ENCODE results near the gene C1QL3.

GRCh38 chr10:16519250-16519907 is 2.3 kb downstream of the C1QL3 start:
- no peak for TF ChIP-seq CTCF (IDR thresholded peaks at IDR 0.05; ENCODE audit: poor library complexity, severe bottlenecking)
- no peak for TF ChIP-seq EP300 (conservative IDR thresholded peaks at IDR 0.05; ENCODE audit: poor library complexity, severe bottlenecking)
- no peak for TF ChIP-seq EZH2 (IDR thresholded peaks at IDR 0.05; ENCODE audit: borderline replicate concordance, insufficient read depth, low read length, poor library complexity, severe bottlenecking)
- TF ChIP-seq TAF1 (IDR thresholded peaks at IDR 0.05; ENCODE audit: low read depth) = no peak
- TF ChIP-seq, protein P1, sequence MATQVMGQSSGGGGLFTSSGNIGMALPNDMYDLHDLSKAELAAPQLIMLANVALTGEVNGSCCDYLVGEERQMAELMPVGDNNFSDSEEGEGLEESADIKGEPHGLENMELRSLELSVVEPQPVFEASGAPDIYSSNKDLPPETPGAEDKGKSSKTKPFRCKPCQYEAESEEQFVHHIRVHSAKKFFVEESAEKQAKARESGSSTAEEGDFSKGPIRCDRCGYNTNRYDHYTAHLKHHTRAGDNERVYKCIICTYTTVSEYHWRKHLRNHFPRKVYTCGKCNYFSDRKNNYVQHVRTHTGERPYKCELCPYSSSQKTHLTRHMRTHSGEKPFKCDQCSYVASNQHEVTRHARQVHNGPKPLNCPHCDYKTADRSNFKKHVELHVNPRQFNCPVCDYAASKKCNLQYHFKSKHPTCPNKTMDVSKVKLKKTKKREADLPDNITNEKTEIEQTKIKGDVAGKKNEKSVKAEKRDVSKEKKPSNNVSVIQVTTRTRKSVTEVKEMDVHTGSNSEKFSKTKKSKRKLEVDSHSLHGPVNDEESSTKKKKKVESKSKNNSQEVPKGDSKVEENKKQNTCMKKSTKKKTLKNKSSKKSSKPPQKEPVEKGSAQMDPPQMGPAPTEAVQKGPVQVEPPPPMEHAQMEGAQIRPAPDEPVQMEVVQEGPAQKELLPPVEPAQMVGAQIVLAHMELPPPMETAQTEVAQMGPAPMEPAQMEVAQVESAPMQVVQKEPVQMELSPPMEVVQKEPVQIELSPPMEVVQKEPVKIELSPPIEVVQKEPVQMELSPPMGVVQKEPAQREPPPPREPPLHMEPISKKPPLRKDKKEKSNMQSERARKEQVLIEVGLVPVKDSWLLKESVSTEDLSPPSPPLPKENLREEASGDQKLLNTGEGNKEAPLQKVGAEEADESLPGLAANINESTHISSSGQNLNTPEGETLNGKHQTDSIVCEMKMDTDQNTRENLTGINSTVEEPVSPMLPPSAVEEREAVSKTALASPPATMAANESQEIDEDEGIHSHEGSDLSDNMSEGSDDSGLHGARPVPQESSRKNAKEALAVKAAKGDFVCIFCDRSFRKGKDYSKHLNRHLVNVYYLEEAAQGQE (IDR thresholded peaks at IDR 0.05; ENCODE audit: borderline replicate concordance) = no peak
- TF ChIP-seq MXI1 (conservative IDR thresholded peaks at IDR 0.05; ENCODE audit: poor library complexity, severe bottlenecking) = no peak
- no peak for TF ChIP-seq POLR2AphosphoS5 (IDR thresholded peaks at IDR 0.05)
- no peak for TF ChIP-seq SMC3 (conservative IDR thresholded peaks at IDR 0.05; ENCODE audit: poor library complexity)
- TF ChIP-seq RAD21 (conservative IDR thresholded peaks at IDR 0.05) = no peak

All from neural cell (in vitro differentiated cells).